ENCODE measurements around the gene FHIP1B.

DNA sequence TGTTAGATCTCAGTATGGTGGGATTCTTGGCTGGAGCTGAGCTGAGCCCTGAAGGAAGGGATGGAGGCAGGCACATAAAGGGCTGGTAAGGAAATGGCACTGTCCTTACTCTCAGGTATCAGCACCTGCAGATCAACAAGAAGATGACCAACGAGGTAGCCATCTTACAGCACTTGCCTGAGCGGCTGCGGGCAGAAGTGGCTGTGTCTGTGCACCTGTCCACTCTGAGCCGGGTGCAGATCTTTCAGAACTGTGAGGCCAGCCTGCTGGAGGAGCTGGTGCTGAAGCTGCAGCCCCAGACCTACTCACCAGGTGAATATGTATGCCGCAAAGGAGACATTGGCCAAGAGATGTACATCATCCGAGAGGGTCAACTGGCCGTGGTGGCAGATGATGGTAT, 6.9 kb upstream of the FHIP1B start:
- no peak for TF ChIP-seq CTCF (IDR thresholded peaks at IDR 0.05)
- TF ChIP-seq POLR2AphosphoS5 (IDR thresholded peaks at IDR 0.05): no peak
- TF ChIP-seq POLR2A (IDR thresholded peaks at IDR 0.05): no peak

Data from suprapubic skin (tissue), 4 donors.